Measurements from ENCODE around the gene RAE1. TPM values are rescaled to one million over a fixed set of nuclear protein-coding genes. Genes with fewer than 3 reads are reported as not detected.

Gene RAE1
- total RNA-seq, 6 experiments from 2014 or later, result 25.1 to 31.4 (median 28.3) TPM

DNA sequence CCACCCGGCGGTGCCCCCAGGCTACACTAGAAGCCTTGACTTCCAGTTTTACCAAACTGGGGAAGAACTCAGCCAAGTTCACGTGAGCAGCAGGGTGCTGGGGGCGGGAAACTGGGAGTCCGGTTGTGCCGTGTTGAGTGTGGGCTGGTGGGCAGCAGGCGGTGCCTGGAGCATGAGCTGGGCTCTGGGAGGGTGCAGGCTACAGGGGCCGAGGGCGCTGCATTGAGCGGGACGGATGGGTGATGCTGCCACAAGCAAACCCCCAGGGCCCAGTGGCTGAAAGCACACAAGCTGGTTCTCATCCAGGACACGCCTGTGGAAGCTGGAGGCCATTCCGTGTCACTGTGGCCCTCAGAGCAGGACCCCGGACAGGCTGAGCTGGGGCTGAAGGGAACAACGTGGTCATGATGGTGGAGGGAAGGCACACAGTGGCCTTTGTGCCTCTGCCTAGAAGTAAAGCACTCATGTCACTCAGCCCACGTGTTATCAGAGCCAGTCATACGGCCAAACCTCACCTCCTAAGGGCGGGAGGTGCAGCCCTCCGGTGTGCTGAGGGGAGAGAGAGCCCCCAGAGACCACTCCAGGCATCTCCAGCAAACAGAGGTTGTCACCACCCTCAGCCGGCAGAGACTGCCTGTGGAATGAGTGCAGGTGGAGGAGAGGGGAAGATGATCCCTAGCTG is 69.7 kb downstream of the RAE1 start:
- Mint-ChIP-seq H3K27me3 (ENCODE audit: insufficient read depth) (peaks cover 39% of the 10 kb centered on the region), H3K36me3 (ENCODE audit: low read depth) (no peaks in the 10 kb centered on the region), H3K4me1 (ENCODE audit: low read depth) (no peaks in the 10 kb centered on the region), H3K4me3 (no peak overlapping the region), H3K27ac (no peak overlapping the region), H3K9me3 (no peaks in the 10 kb centered on the region)
- no peak for DNase-seq
- TF ChIP-seq, protein P1, sequence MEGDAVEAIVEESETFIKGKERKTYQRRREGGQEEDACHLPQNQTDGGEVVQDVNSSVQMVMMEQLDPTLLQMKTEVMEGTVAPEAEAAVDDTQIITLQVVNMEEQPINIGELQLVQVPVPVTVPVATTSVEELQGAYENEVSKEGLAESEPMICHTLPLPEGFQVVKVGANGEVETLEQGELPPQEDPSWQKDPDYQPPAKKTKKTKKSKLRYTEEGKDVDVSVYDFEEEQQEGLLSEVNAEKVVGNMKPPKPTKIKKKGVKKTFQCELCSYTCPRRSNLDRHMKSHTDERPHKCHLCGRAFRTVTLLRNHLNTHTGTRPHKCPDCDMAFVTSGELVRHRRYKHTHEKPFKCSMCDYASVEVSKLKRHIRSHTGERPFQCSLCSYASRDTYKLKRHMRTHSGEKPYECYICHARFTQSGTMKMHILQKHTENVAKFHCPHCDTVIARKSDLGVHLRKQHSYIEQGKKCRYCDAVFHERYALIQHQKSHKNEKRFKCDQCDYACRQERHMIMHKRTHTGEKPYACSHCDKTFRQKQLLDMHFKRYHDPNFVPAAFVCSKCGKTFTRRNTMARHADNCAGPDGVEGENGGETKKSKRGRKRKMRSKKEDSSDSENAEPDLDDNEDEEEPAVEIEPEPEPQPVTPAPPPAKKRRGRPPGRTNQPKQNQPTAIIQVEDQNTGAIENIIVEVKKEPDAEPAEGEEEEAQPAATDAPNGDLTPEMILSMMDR (IDR thresholded peaks at IDR 0.05), result no peak

DNA sequence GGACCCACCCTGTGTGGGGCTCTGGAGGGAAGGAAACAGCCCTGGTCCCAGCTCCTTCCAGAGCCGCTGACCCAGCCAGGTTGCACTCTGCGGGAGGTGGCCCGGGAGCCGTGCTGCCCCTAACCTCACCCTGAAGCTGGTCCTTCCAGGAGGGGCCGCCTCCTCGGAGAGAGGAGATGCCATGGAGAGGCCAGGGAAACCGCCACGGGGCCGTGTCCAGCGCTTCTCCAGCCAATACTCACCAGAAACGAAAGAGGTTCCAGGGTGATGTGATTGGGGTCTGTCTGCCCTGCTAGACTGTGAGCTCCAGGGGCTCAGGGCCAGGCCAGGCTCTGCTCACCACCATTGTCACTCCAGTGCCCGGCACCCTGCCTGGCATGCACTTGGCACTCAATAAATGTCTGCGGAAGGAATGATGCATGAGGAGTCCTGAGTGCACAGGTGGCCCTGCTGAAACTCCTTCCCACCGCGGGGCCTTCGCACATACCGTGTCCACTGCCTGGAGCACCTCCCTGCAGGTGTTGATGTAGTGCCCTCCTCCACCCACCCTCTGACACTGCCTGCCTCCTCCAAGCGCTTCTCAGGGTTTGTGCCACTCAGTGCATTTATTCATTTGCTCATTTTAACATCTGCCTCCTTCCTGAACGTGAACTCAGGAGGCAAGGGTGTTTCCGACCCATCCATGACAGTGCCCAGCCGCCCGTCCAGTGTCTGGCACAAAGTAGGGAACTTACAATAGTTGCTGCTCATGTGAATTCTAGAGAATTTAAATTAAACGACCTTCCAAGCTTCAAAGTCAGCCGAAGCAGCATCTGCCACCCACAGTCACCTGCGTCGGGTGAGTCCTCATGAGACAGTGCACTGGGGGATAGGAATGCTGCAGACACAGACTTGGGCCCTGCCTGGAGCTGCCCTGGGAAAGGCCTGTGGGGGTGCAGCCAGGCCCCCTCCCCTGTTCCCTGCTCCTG is 70.5 kb downstream of the RAE1 start:
- no peak overlapping the region for H3K27ac Mint-ChIP-seq
- TF ChIP-seq, protein P1 (IDR thresholded peaks at IDR 0.05), result no peak
- H3K36me3 Mint-ChIP-seq (ENCODE audit: low read depth), result no peaks in the 10 kb centered on the region
- H3K4me3 Mint-ChIP-seq, result no peak overlapping the region
- H3K27me3 Mint-ChIP-seq (ENCODE audit: insufficient read depth), result peaks cover 40% of the 10 kb centered on the region
- H3K4me1 Mint-ChIP-seq (ENCODE audit: low read depth), result no peaks in the 10 kb centered on the region
- H3K9me3 Mint-ChIP-seq, result no peaks in the 10 kb centered on the region
- DNase-seq, result no peak

DNA sequence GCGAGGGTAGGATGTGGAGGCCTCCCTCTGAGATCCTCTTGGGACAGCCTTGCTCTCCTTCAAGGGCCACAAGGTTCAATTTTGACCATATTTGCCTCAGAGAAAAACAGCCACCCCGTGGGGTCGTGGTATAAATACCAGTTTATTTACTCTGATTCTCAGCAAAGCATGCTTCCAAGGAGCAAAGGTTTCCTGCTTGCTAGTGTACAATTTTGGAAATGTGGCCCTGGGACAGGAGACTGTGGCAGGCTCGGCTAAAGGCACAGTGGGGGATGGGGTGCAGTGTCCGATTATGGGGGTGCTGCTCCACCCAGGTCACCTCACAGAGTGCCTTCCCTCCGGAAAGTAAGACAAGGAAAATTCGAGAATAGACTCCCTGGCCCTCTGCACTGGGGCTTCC is 71.2 kb downstream of the RAE1 start:
- TF ChIP-seq, protein P1 (IDR thresholded peaks at IDR 0.05), result no peak
- Mint-ChIP-seq H3K4me1 (ENCODE audit: low read depth) (no peaks in the 10 kb centered on the region), H3K9me3 (no peaks in the 10 kb centered on the region), H3K27ac (no peak overlapping the region), H3K4me3 (no peak overlapping the region), H3K27me3 (ENCODE audit: insufficient read depth) (peaks cover 39% of the 10 kb centered on the region), H3K36me3 (ENCODE audit: low read depth) (no peaks in the 10 kb centered on the region)
- DNase-seq, result no peak

DNA sequence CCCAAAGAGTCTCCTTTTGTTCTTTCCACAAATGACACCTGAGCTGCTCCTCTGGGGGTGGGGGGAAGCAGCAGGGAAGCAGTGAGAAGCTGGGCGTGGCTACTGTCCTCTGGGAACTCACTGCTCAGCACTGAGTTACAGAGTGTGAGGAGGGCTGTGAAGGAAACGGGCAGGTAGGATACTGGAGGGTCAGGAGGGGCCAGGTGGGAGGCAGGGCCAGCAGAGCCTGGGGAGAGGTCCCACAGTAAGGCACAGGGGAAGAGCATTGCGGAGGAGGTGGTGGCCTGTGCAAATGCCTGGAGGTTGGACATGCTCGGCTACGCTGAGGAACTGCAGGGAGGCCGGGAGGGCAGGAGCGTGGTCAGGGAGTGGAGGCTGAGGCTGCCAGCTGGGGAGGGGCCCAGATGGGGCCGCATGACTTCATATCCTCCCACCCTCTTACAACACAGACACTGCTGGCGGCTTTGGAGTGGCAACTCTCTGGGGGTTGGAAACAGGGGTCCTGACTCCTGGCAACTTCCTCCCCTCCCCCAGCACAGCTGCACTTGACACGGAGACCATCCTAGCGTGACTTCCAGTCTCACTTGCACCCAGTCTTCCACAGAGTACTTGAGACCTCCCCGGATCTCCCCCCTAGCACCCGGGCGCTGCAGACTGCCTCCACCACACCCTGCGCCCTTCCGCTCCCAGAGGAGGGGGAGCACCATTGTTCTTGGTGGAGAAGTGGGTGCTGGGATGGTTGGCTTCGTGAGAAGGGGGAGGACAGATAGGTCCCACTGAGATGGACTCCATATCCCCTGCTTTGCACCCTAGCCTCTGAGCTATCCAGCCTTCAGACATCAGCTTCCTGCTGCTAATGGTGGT is 74.3 kb downstream of the RAE1 start:
- no peak overlapping the region for H3K27ac Mint-ChIP-seq
- H3K36me3 Mint-ChIP-seq (ENCODE audit: low read depth), result no peaks in the 10 kb centered on the region
- TF ChIP-seq, protein P1 (IDR thresholded peaks at IDR 0.05), result no peak
- DNase-seq, result no peak
- no peaks in the 10 kb centered on the region for H3K9me3 Mint-ChIP-seq
- no peak overlapping the region for H3K4me3 Mint-ChIP-seq
- H3K27me3 Mint-ChIP-seq (ENCODE audit: insufficient read depth), result peaks cover 22% of the 10 kb centered on the region
- H3K4me1 Mint-ChIP-seq (ENCODE audit: low read depth), result peaks cover 8% of the 10 kb centered on the region

DNA sequence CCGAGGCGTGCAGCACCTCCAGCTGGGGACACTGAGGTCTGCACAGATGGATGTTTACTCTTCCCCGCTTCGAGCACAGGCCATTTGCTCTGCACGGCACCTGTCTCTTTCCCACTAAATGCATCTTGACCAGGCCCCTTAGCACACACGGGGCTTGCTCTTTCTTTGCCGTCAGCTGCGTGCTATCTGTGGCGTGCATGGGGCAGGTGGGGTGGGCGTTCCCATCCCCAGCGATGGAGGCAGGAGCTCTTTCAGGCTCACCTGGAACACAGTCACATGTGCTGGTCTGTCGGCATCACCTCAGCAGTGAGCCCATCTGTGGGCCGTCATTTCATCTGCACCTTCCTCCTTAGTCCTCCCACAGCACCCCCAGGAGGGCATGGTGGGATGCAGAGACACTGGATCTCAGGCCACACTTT is 75.2 kb downstream of the RAE1 start:
- H3K4me1 Mint-ChIP-seq (ENCODE audit: low read depth), result peaks cover 8% of the 10 kb centered on the region
- TF ChIP-seq, protein P1 (IDR thresholded peaks at IDR 0.05), result no peak
- DNase-seq, result no peak
- H3K27ac Mint-ChIP-seq, result no peak overlapping the region
- peaks cover 16% of the 10 kb centered on the region for H3K27me3 Mint-ChIP-seq (ENCODE audit: insufficient read depth)
- H3K9me3 Mint-ChIP-seq, result no peaks in the 10 kb centered on the region
- H3K36me3 Mint-ChIP-seq (ENCODE audit: low read depth), result no peaks in the 10 kb centered on the region
- no peak overlapping the region for H3K4me3 Mint-ChIP-seq

Data from HFFc6 (cell line).